HG03565 (cell line): Measurements from ENCODE around the gene NDUFV1.
"Not testable (repeated sequence)": the region's sequence is repeated elsewhere in the genome, so short reads cannot be mapped to it uniquely, and the experiment has no call there.

Experiments used
- ATAC-seq: cut with Tn5 transposase; IDR thresholded peaks from one replicate; pipeline ENCODE4 v1.9.1; 2021; ENCODE audit warnings: mild to moderate bottlenecking, moderate library complexity; ENCODE audit not compliant: unreplicated experiment

Gene NDUFV1

DNA sequence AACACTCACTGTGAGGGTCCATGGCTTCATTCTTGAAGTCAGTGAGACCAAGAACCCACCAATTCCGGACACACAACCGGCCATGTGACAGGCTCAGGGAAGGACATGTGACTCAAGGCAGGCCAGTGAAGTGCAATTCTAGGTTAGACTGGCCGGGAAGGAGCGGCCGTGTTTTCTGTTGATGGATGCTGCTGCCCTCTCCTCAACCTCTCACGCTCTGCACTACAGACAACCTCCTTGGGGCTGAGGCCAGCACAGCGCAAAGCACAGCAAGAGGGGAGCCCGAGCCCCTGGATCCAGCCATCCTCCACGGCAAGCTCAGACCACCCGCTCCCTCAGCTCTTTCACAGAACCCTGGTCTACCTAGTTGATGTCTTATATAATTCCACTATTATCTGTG is 20.2 kb downstream of the NDUFV1 start:
- no peak for ATAC-seq

- no peak for ATAC-seq
Observed at GRCh38 chr11:67627441-67627811, 20.7 kb downstream of the NDUFV1 start.

GRCh38 chr11:67627812-67628624 is 21.3 kb downstream of the NDUFV1 start:
- no peak for ATAC-seq

DNA sequence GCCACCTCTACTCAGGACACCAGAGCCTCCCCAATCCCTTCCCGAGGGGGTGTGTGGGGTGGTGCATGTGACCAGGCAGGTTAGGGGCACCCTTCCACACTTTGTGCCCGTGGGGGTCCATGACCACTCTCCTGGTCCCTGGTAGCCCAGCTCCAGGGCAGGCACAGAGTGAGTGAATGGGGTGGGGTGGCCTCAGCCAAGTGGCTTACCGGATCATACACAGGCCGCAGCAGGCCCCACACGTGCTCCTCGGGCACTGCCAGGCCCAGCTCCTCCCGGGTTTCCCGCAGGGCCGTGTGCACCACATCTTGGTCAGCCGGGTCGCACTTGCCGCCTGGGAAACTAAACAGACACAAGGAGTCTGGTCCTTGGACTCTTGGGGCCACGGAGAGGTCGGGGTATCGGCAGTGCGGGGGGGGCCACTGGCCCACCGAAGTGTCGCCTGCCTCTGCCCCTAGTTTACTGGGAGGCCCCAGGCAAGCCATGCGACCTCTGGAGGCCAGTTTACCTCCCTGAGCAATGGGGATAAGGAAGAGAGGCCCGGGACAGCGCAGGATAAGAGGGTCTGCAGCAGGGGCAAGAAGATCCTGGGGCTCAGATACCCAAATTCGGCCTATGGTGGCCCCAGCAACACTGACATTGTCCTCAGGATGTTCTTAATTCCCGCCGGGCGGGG is 22.1 kb downstream of the NDUFV1 start:
- ATAC-seq, result no peak

DNA sequence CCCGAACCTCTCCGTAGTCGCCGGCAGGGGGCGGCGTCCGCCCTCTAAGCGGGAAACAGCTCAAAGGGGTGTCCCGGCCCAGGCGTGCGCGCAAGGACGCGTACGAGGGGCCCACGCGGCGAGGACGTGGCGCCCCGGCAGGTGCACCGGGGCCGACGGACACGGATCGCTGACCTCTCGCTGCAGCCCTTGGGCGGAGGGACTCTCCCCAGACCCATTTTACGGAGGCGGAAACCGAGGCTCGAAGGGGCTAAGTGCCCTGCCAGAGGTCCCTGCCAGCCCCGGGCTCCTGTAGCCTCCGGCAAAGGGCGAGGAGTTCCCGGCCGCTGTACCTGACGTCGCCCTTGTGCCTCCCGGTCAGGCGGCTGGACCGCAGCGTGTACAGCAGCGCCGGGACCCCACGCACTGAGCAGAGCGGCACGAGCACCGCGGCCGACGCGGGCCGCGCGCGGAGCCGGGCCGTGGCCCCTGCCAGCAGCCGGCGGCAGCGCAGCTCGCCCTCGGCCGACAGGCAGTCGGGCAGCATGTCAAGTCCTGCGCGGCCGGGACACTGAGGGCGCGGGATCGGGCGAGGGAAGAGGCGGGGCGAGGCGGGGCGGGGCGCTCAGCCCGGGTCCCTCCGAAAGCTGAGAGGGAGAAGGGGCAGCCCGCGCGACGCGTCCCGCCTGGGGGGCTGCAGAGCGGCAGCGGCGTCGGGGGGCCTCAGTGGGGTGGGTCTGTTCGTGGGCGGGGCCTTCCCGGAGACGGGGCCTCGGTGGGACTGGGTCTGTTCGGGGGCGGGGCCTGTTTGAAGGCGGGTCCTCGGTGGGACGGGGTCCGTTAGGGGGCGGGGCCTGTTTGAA is 22.9 kb downstream of the NDUFV1 start, which contains the start of gene NUDT8:
TSS of gene NUDT8 (minus strand) at position 552 of the 842 bp plus-strand sequence. CDS start at position 526, 26 bp downstream.
- peak; percentile 50 for ATAC-seq

- ATAC-seq, result peak; percentile 42
Observed at GRCh38 chr11:67630228-67630942, 23.6 kb downstream of the NDUFV1 start.

DNA sequence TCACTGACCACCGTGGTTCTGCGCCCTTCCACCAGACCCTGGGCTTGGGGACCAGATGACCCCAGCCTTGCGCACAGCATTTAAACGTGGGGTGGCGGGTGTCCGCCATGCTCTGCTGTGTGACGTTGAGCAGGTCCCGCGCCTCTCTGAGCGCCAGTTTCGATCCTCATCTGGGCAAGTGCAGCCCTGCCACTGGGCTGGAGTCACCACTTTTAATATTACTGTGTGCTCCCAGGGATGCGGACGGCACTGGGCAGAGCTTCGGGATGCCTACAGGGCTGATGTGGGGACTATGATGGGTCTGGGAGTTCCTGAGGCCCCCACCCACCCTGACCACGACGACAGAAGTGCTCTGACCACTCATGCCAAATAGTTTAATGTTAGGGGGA is 24.2 kb downstream of the NDUFV1 start:
- ATAC-seq, result no peak

DNA sequence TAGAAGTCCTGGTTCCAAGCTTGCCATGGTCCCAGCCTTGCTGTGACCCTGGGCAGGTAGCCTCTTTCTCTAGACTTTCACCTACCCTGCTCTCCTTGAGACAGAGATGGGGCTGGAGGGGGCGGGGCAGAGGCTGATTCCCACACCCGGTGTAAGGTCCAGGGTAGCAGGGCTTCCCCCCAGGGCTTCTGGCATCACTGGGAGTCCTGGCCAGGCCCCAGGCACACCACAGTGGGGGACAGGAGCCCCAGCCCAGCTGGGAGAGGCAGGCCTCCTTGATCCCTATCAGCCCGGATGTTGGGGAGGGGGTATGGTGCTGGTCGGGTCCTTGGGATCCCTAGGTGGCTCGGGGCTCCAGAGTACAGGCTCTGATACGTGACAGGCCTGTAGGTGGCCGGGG is 24.7 kb downstream of the NDUFV1 start:
- no peak for ATAC-seq

GRCh38 chr11:67631853-67632174 is 25.1 kb downstream of the NDUFV1 start:
- ATAC-seq, result no peak

- ATAC-seq, result no peak
Observed at GRCh38 chr11:67632175-67632981, 25.6 kb downstream of the NDUFV1 start.

DNA sequence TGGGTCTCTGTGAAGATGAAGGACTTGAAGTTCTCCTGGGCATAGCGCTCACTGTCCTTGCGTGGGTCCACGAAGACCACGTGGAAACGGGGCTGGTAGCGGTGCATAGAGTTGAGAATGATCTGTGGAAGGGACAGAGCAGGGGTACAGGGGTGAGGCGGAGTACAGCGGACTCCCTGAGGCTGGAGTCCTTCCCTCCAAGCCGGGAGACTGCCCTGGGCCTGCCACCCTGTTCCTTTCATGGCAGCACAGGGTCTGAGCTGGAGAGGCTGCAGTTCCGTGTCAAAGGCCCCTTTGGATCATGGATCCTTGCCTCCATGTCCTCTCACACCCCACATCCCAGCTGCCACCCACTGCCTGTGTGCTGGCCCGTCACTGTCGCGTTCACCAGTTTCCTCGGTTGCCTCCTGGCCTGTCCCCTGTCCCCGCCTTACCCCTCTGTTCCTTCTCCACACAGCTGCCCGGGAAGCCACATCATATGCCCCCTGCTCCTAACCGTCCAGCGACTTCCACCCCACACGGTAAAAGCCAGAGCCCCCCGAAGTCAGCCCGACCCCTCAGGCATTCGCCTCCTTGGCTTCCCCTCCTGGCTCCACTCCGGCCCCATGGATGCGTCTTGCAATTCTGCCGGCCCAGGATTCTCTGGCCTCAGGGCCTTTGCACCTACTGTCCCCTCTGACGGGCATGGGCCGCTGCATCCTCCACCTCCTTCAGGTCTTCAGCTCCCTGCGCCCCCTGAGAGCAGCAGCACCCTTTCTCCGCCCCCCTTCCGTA is 26.4 kb downstream of the NDUFV1 start:
- no peak for ATAC-seq

DNA sequence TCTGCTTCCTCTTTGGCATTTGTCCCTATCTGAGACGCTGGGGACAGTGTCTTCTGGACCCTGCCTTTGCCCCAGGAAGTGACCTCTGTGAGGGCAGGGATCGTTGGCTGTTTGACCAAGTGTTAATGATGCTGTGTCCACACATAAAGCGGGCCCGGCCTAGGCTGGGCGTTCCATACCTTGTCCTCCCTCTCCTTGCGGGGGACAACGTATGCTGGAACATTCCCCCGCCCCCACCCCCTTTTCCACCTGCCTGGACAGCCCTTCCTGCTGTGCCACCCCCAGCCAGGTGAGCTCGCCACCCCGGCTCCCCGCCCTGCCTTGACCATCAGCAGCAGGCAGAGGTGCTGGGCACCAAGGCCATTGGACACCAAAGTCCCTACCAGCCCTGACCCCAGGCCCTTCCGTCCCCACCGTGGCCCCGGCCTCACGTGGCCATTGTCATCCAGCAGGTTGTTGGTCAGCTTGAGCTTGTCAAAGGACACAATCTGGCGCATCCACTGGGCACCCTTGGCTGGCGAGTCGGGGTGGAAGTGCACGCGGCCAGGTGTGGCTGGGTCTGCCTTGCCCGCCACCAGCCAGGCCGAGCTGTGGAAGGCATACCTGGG is 27.1 kb downstream of the NDUFV1 start:
- ATAC-seq, result no peak

GRCh38 chr11:67634366-67635230 is 27.9 kb downstream of the NDUFV1 start:
- no peak for ATAC-seq

DNA sequence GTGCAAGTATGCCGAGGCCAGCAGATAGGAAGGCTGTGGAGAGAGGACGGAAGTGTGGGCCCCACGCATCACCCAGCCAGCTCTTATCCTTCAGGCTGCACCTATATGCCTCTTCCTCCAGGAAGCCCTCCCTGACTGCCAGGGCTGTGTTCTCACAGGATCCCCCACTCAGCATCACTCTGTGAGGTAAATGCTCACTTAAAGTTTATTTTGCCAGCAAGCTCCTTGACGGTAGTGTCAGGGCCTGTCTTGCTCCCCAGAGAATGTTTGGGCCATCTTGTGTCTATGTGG is 28.4 kb downstream of the NDUFV1 start:
- no peak for ATAC-seq

- ATAC-seq, result no peak
Observed at GRCh38 chr11:67636962-67637361, 30.2 kb downstream of the NDUFV1 start.

GRCh38 chr11:67637441-67637840 is 30.7 kb downstream of the NDUFV1 start:
- ATAC-seq, result not testable (repeated sequence)

- no peak for ATAC-seq
Observed at GRCh38 chr11:67638535-67639437, 32.0 kb downstream of the NDUFV1 start.
